Measurements from ENCODE around the gene CPLX3.

CPLX3 gene

DNA sequence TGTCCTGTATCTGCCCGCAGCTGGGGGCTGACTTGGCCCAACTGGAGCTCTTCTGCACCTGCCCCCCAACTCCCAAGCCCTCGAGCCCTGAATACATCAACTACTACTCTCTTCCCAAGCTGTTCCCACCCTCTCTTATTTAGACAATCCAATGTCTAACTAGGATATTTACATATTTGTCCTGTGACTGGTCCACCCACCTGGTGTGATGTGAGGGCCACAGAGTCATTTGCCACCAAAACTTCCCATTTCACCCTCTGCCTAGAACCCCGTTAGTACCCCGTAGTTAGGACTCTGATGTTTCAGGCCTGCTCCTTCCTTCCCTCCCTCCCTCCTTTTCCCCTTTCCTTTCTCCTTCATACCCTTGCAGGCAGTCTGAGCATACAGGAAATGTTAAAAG is 6.4 kb downstream of the CPLX3 start:
- TF ChIP-seq CREB1 (IDR thresholded peaks at IDR 0.05; ENCODE audit: low read depth) (no peak), TCF12 (IDR thresholded peaks at IDR 0.05; ENCODE audit: low read depth) (no peak), RAD21 (IDR thresholded peaks at IDR 0.05; ENCODE audit: low read depth) (no peak), FOXM1 (IDR thresholded peaks at IDR 0.05; ENCODE audit: borderline replicate concordance, low read depth) (no peak), CEBPB (IDR thresholded peaks at IDR 0.05) (no peak), EP300 (IDR thresholded peaks at IDR 0.05; ENCODE audit: borderline replicate concordance) (no peak), ZBTB7A (IDR thresholded peaks at IDR 0.05; ENCODE audit: low read depth) (no peak), NFIC (IDR thresholded peaks at IDR 0.05) (no peak), YY1 (IDR thresholded peaks at IDR 0.05; ENCODE audit: low read depth) (no peak), EGR1 (IDR thresholded peaks at IDR 0.05) (no peak), TAF1 (IDR thresholded peaks at IDR 0.05; ENCODE audit: low read depth) (no peak), TEAD4 (IDR thresholded peaks at IDR 0.05) (no peak)
- TF ChIP-seq, protein P1, sequence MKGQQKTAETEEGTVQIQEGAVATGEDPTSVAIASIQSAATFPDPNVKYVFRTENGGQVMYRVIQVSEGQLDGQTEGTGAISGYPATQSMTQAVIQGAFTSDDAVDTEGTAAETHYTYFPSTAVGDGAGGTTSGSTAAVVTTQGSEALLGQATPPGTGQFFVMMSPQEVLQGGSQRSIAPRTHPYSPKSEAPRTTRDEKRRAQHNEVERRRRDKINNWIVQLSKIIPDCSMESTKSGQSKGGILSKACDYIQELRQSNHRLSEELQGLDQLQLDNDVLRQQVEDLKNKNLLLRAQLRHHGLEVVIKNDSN (IDR thresholded peaks at IDR 0.05): no peak
- TF ChIP-seq, protein P2, sequence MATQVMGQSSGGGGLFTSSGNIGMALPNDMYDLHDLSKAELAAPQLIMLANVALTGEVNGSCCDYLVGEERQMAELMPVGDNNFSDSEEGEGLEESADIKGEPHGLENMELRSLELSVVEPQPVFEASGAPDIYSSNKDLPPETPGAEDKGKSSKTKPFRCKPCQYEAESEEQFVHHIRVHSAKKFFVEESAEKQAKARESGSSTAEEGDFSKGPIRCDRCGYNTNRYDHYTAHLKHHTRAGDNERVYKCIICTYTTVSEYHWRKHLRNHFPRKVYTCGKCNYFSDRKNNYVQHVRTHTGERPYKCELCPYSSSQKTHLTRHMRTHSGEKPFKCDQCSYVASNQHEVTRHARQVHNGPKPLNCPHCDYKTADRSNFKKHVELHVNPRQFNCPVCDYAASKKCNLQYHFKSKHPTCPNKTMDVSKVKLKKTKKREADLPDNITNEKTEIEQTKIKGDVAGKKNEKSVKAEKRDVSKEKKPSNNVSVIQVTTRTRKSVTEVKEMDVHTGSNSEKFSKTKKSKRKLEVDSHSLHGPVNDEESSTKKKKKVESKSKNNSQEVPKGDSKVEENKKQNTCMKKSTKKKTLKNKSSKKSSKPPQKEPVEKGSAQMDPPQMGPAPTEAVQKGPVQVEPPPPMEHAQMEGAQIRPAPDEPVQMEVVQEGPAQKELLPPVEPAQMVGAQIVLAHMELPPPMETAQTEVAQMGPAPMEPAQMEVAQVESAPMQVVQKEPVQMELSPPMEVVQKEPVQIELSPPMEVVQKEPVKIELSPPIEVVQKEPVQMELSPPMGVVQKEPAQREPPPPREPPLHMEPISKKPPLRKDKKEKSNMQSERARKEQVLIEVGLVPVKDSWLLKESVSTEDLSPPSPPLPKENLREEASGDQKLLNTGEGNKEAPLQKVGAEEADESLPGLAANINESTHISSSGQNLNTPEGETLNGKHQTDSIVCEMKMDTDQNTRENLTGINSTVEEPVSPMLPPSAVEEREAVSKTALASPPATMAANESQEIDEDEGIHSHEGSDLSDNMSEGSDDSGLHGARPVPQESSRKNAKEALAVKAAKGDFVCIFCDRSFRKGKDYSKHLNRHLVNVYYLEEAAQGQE (IDR thresholded peaks at IDR 0.05; ENCODE audit: low read depth): no peak
- TF ChIP-seq, protein P3, sequence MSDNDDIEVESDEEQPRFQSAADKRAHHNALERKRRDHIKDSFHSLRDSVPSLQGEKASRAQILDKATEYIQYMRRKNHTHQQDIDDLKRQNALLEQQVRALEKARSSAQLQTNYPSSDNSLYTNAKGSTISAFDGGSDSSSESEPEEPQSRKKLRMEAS (IDR thresholded peaks at IDR 0.05): no peak

DNA sequence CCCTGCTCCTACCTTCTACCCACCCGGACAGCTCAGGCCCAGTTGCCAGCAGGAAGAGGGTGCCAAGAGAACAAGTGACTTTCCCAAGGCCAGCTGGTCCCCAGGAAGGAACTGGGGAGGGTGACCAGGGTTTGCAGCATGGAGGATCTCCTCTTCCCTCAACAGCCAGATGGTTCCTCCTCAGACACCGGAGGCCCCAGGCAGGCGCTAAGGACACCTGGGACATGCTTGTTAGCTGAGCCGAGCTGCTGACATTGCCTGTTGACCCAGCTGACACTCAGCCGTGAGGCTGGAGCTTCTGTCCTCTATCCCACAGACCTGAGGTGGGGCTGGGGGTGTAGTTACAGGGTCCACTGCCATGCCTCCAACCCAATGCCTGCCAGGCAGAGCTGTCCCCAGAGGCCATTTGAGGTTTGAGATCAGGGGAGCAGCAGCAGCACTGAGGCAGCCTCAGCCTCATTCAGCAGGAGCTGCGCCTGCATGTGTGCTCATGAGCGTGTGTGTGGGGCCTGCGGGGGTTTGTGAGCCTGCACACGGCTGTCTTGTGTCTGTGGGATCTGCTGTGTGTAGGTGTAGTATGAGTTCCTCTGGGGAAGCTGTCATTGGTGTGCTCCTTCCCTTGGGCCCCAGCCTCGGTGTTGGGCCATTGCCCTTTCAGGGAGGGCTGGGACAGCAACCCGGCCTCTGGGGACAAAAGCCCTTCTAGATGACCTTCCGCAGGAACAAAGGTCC is 7.1 kb downstream of the CPLX3 start:
- TF ChIP-seq CEBPB (IDR thresholded peaks at IDR 0.05) (no peak), RAD21 (IDR thresholded peaks at IDR 0.05; ENCODE audit: low read depth) (no peak), TAF1 (IDR thresholded peaks at IDR 0.05; ENCODE audit: low read depth) (no peak), NFIC (IDR thresholded peaks at IDR 0.05) (no peak), FOXM1 (IDR thresholded peaks at IDR 0.05; ENCODE audit: borderline replicate concordance, low read depth) (no peak), EGR1 (IDR thresholded peaks at IDR 0.05) (no peak), TCF12 (IDR thresholded peaks at IDR 0.05; ENCODE audit: low read depth) (no peak), EP300 (IDR thresholded peaks at IDR 0.05; ENCODE audit: borderline replicate concordance) (no peak), CREB1 (IDR thresholded peaks at IDR 0.05; ENCODE audit: low read depth) (no peak), YY1 (IDR thresholded peaks at IDR 0.05; ENCODE audit: low read depth) (no peak)
- TF ChIP-seq, protein P2 (IDR thresholded peaks at IDR 0.05; ENCODE audit: low read depth): no peak
- TF ChIP-seq, protein P1 (IDR thresholded peaks at IDR 0.05): no peak

DNA sequence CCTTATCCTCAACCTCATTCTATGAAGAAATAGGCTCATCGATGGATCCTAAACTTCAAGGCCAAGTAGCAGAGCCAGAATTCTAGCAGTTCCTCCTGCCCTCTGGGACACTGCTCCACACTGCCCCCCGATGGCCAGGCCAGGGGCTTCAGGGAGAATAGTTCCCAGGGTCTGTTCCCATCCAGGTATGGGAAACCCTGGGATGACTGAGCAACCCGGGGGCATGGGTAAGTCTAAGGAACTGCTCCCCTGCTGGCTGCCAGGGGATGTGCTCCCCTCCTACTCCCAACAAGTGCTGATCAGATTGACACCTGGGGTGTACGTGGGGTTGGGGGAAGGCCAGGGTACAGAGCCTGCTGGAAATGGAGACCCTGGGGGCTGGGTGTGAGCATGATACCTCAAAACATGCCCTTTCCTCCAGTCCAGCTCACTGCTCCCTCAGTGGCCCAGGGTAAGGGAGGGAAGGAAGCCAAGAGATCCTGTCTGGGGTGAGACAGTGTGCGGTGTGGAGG is 8.9 kb downstream of the CPLX3 start:
- TF ChIP-seq FOXM1 (IDR thresholded peaks at IDR 0.05; ENCODE audit: borderline replicate concordance, low read depth) (no peak), RAD21 (IDR thresholded peaks at IDR 0.05; ENCODE audit: low read depth) (peak; percentile 73), EGR1 (IDR thresholded peaks at IDR 0.05) (no peak)
- TF ChIP-seq, protein P1 (IDR thresholded peaks at IDR 0.05): no peak

DNA sequence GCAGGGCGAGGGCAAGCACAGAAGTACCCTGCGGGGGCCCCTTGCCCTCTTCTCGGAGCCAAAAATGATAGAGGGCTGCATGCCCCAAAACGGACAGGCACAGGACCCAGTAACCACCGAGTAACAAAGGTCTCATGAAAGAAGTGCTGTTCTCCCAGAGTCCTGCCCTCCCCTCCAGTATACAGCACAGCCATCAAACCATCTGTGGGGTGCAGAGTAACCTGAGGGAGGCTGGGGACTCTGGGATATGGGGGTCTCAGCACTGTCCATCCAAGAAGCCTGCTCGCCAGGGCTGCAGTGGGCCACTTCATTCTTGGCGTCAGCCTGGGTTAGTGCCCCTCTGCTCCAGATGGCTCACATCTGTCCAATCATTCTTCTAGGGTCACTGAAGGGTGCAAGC is 10.4 kb downstream of the CPLX3 start:
- TF ChIP-seq NFIC (IDR thresholded peaks at IDR 0.05) (no peak), TEAD4 (IDR thresholded peaks at IDR 0.05) (no peak), EGR1 (IDR thresholded peaks at IDR 0.05) (no peak), FOXM1 (IDR thresholded peaks at IDR 0.05; ENCODE audit: borderline replicate concordance, low read depth) (no peak), YY1 (IDR thresholded peaks at IDR 0.05; ENCODE audit: low read depth) (no peak), EP300 (IDR thresholded peaks at IDR 0.05; ENCODE audit: borderline replicate concordance) (no peak), ZBTB7A (IDR thresholded peaks at IDR 0.05; ENCODE audit: low read depth) (no peak), CREB1 (IDR thresholded peaks at IDR 0.05; ENCODE audit: low read depth) (no peak), TAF1 (IDR thresholded peaks at IDR 0.05; ENCODE audit: low read depth) (no peak), RAD21 (IDR thresholded peaks at IDR 0.05; ENCODE audit: low read depth) (no peak), CEBPB (IDR thresholded peaks at IDR 0.05) (no peak), TCF12 (IDR thresholded peaks at IDR 0.05; ENCODE audit: low read depth) (no peak)
- TF ChIP-seq, protein P3 (IDR thresholded peaks at IDR 0.05): no peak
- TF ChIP-seq, protein P2 (IDR thresholded peaks at IDR 0.05; ENCODE audit: low read depth): no peak
- TF ChIP-seq, protein P1 (IDR thresholded peaks at IDR 0.05): no peak
